Measurements from ENCODE around the gene TUFT1.
"Not testable (repeated sequence)": the region's sequence is repeated elsewhere in the genome, so short reads cannot be mapped to it uniquely, and the experiment has no call there.

TUFT1 gene

GRCh38 chr1:151512326-151512725 lies 27.8 kb upstream of the TUFT1 start:
- DNase-seq (no peak), ATAC-seq (no peak)

- no peak for DNase-seq
Observed at GRCh38 chr1:151512801-151513625, 27.1 kb upstream of the TUFT1 start.

GRCh38 chr1:151513626-151514121 lies 26.4 kb upstream of the TUFT1 start:
- peak; percentile 38 for DNase-seq

More at GRCh38 chr1:151512801-151513625, 27.1 kb upstream of the TUFT1 start:
- no peak for ATAC-seq

GRCh38 chr1:151514366-151514765 lies 25.7 kb upstream of the TUFT1 start:
- no peak for DNase-seq
- no peak for ATAC-seq

More at GRCh38 chr1:151513626-151514121, 26.4 kb upstream of the TUFT1 start:
- no peak for ATAC-seq

- DNase-seq, result no peak
- ATAC-seq, result no peak
Observed at GRCh38 chr1:151515265-151515664, 24.8 kb upstream of the TUFT1 start.

GRCh38 chr1:151516031-151516511 lies 24.0 kb upstream of the TUFT1 start:
- no peak for ATAC-seq
- DNase-seq, result no peak

GRCh38 chr1:151518431-151518830 lies 21.7 kb upstream of the TUFT1 start:
- DNase-seq (no peak), ATAC-seq (no peak)

GRCh38 chr1:151518936-151519335 lies 21.2 kb upstream of the TUFT1 start:
- ATAC-seq (no peak), DNase-seq (no peak)

- ATAC-seq (no peak), DNase-seq (no peak)
Observed at GRCh38 chr1:151519667-151520066, 20.4 kb upstream of the TUFT1 start.

DNA sequence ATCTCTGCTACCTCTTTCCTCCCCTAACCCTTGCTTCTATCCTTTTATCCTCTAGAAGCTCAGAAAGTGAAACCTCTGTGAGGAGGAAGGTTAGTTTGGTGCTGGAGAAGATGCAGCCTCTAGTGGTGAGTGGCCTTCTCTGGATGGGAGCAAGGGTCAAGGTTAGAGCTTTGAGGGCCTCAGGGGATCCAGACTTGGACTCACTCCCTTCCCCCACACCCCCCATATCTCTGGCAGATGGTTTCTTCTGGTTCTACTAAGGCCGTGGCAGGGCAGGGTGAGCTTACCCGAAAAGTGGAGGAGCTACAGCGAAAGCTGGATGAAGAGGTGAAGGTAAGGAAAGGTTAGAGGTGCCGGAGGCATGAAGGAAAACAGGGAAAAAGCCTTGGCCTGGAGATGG lies 19.8 kb upstream of the TUFT1 start:
- no peak for ATAC-seq

GRCh38 chr1:151522427-151522826 lies 17.7 kb upstream of the TUFT1 start:
- not testable (repeated sequence) for DNase-seq, ATAC-seq

More for the DNA sequence above, 19.8 kb upstream of the TUFT1 start:
- DNase-seq, result no peak

GRCh38 chr1:151523326-151523725 lies 16.8 kb upstream of the TUFT1 start:
- DNase-seq, result no peak
- no peak for ATAC-seq

- DNase-seq (no peak), ATAC-seq (no peak)
Observed at GRCh38 chr1:151524736-151525135, 15.4 kb upstream of the TUFT1 start.

GRCh38 chr1:151526735-151527525 lies 13.2 kb upstream of the TUFT1 start:
- DNase-seq, result no peak
- ATAC-seq, result no peak

GRCh38 chr1:151529211-151529702 lies 10.9 kb upstream of the TUFT1 start:
- DNase-seq (no peak), ATAC-seq (no peak)

- no peak for DNase-seq
- ATAC-seq, result no peak
Observed at GRCh38 chr1:151529781-151530180, 10.3 kb upstream of the TUFT1 start.

GRCh38 chr1:151530461-151530860 lies 9.6 kb upstream of the TUFT1 start:
- DNase-seq (no peak), ATAC-seq (no peak)

GRCh38 chr1:151533870-151534269 lies 6.2 kb upstream of the TUFT1 start:
- no peak for ATAC-seq

DNA sequence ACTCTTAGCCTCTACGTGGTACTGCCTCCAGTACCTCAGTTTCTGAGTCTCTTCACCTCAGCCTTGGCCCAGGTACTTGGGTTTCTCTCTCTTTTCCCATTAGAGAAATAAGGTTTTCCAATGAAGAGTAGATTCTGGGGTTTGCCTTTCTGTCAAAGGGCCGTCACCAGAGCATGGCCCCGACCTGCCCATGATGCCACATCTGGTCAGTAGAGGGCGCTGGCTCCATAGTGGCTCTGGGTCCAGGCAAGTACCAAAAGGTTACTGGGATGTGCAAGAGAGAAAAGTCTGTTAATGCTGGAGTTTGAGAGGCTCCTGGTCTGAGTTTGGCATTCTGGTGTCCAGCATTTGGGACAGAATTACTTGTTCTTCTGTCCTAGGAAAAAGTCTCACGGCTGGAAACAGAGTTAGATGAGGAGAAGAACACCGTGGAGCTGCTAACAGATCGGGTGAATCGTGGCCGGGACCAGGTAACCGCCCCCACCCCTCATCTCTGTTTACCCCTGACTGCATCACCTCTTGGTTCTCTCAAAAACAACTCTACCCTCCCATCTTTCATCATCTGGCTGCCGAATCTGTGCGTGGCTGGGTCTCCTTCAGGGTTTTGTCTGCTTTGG lies 5.3 kb upstream of the TUFT1 start:
- DNase-seq, result peak; percentile 87

More at GRCh38 chr1:151533870-151534269, 6.2 kb upstream of the TUFT1 start:
- DNase-seq, result no peak

DNA sequence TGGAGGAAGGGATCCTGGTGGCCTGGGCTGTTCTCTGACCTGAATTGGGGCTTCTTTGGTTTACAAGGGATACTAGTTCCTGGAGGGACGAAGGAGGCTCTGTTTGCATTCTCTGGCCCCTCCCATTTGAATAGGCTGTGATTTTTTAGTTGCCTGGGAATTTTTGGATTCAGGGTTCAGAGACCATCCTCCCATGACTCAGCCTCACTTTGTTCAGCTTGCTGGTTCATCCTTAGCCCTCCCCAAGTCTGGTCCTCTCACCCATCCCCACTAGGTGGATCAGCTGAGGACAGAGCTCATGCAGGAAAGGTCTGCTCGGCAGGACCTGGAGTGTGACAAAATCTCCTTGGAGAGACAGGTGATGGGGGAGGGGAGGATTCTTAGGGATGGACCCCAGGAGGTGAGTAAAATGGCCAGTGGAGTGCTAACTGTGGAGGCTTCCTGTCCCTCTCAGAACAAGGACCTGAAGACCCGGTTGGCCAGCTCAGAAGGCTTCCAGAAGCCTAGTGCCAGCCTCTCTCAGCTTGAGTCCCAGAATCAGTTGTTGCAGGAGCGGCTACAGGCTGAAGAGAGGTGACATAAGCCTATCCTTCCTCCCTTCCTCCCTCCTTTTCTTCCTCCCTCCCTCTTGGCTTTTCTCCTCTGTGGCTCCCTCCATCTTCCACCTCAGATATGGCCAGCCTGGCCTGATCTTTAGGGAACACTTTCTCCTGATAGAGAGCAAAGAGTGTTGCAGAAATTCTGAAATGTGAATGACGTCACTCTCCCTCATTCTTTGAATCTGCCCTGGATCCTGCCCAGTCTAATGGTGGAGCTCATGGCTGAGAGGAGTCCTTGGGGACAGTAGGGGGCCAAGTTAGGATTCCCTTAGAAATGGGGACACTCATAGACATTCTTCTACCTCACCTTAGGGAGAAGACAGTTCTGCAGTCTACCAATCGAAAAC lies 4.5 kb upstream of the TUFT1 start:
- no peak for DNase-seq
- ATAC-seq, result no peak

More for the DNA sequence above, 5.3 kb upstream of the TUFT1 start:
- ATAC-seq, result peak; percentile 76

DNA sequence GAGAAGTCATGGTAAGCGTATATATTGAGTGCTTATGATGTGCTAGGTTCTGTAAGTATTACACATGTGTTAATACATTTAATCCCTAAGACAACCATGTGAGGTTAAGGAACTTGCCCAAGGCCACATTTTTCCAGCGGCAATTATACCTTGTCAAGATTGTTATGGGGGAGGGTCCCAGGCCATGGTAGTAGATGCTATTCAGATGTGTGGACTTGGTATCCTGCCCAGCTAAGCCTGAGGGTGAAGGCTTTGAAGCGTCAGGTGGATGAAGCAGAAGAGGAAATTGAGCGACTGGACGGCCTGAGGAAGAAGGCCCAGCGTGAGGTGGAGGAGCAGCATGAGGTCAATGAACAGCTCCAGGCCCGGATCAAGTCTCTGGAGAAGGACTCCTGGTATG lies 3.6 kb upstream of the TUFT1 start:
- ATAC-seq (no peak), DNase-seq (no peak)

Data from stimulated activated naive CD8-positive, alpha-beta T cell treated with anti-CD3 and anti-CD28 coated beads, Interleukin-15, Interleukin-2, amounts not matched to agents 100 U/mL and 50 U/mL, for 24 hours (primary cell).